ENCODE results near the gene CCDC38.
"Not testable (repeated sequence)": the region's sequence is repeated elsewhere in the genome, so short reads cannot be mapped to it uniquely, and the experiment has no call there.

CCDC38 gene

DNA sequence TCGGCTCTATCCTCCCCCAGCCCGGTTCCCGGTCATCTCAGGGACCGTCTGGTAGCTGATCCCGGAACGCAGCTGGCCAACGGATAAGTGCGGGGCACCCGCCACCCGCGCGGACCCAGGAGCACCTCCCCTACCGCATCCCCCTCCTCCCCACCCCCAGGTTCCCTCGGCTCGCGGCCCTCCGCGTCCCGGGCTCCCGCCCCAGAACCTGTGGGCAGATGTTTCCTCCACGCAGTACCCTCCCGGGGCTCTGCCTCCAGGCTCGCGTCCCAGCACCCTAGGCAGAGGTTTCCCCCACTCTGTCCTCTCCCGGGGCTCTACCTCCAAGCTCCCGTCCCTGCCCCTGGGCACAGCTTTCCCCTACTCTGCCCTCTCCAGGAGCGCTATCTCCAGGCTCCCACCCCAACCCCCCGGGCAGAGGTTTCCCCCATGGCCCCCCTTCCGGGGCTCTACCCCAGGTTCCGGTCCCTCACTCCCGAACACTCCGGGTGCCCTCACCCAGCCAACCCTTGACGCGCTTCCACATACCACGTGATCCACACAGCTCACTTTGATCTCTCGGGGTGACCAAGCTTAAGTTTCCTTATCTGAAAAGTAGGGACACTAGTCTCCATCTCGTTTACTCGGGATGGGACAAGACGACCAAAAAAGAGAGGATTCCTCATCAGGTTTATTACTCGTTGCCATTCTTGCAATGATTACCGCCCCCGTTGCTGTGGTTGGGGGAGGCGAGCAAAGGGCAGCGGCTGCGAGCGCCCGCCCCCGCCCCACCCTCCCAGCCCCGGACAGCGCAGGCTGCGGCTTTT lies at the start of gene CCDC38:
Gene CCDC38 (minus strand): TSS at position 91 of the 806 bp plus-strand sequence. CDS start 6,105 bp downstream, outside the sequence.
- DNase-seq (ENCODE audit: low spot score), result peak; percentile 86

DNA sequence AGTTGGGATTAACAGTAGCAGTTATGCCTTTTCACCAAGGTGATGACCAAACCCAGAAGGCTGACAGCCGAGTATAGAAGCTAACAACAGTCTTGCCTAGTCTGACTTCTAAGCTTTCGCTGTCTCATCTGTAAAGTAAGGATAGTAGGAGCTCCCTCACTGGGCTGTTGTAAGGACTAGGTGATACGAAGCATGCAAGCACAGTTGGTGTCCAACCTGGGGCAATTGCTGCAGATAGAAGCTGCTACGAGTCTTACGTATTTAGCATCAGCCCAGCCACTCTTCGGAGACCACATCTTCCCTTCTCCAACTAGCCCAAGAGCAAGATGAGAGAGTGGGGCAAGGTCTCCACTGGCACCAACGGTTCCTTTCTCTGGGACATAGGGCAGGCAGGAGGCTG lies 47.7 kb upstream of the CCDC38 start:
- no peak for DNase-seq (ENCODE audit: low spot score)

DNA sequence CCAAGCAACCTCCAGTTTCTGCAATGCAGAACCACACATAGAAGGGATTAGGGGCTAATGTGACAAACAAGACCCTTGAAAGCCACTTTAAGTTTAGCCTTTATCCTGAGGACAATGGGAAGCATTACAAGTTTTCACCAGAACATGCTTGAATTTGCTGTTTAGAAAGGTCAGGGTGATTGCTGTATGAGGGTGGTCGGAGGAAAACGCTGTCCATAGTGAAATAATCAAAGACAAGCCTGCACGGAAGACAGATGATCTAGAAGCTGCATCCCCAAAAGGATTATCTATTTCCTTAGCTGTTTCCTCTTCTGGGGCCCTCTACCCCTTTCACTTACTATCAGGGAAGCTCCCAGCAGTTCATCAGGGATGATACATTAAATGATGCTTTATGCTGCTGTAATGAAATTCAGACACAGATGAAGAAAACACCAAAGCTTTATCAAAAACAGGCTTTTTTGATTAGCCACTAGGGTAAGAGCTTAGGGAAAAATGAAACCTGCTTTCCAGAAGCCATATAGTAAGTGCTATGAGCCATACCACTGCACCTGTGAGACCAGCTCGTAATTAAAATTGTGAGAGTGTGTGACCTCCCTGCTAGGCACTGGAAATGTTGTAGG lies 47.2 kb upstream of the CCDC38 start:
- no peak for DNase-seq (ENCODE audit: low spot score)

DNA sequence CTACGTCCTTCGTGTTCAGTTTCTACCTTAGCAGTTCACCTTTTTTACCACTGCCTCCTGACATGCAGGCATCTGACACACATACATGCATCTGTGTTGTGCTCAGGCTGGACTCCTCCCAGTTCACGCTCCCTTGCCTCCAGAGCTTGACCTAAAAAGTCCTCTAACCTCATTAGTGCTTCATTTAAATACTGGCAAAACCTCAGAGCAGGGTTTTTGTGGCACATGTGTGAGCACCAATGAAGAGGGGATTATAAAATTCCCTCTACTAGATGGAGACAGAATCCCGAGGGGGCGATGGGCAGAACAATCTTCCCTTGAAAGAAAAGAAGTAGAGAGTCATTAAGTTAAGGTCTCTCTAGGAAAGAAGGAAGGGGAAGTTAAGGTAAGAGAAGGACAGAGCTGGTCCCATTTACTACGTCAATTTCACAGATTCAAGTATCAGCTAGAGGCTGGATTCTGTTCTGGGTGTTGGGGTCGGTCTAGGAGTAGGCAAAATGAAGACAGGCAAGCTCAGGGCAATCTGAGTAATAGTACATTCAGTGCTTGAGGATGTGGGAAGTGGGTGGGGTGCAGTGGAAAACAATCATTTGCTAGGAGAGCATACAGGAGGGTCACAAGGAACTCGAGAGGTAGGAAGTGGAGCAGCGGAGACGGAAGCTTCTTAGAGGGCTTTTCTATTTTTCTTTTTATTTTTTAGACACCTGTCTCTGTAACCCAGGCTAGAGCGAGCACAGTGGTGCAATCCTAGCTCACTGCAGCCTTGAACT lies 46.3 kb upstream of the CCDC38 start:
- DNase-seq (ENCODE audit: low spot score), result no peak

DNA sequence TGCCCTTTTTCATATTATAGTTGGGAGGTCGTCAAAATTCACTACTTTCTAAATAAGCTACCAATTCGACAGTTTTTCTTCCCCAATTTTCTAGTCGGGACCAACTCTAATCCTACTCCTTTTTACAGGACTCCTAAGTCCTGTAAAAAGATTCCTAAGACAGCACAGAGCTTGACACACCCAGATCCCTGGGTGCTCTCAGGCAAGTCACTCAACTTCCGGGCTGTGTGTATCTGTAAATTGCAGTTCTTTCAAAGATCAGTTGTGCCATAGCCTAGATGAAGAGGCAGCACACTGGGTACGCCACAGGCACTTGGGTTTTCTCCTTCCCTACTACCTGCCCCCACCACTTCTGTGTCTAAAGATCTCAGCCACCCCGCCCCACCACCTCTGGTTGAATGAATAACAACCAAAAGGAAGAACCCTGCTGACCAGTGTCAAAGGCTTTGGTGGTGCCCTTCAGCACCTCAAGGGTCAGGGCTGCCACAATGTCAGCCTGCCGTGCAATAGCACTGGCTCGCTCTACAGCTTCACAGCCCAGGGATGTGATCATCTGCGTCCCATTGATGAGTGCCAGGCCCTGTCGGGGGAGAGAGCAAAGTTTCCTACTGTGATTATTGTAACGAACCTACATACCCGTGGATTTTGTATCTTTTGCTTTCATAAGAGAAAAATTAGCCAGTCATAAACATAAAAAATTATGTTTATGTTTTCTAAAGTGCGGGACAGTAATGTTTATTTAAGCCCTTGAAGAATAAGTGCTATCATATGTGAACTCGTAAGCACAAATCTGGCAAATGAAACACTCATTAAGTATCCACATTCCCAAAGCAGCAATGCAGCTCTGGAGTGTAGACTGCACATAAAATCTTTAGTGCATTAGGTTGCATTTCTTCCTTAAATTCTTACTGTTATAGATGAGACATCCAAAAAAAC lies 44.5 kb upstream of the CCDC38 start:
- DNase-seq (ENCODE audit: low spot score), result no peak

DNA sequence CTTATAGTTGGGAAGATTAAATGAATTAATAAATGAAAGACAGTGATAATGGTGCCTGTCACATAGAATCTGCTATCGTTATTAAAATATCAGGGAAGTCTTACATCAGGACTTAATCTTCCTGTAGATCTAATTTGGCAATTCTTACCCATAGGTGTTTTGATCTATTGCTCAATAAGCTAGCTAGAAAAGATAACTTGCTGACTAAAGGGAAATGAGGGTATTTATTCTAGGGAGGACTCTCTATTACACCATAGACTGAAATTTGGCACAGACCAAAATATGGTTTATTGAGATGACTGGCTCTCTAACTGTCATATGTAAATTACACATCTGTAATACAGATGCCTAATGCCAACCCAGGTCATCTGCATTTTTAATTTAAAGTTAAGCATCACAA lies 42.3 kb upstream of the CCDC38 start:
- DNase-seq (ENCODE audit: low spot score), result no peak

DNA sequence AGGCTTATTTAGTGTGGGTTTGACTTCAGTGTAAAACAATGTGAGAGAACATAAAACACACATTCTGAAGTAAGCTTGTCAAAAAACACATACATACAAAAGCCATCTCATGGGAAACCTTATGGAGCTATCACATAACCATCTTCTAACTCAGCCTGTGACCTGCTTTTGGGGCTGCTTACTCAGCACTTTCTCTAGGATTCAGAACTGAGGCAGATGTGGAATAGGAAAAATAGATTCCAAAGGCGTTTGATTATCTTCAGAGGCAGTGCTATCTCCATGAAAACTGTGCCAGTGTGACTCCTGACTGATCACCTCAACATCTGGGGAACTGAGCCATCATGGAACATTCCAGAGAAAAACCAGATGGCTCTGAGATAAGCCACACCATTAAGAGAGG lies 40.2 kb upstream of the CCDC38 start:
- DNase-seq (ENCODE audit: low spot score), result no peak

DNA sequence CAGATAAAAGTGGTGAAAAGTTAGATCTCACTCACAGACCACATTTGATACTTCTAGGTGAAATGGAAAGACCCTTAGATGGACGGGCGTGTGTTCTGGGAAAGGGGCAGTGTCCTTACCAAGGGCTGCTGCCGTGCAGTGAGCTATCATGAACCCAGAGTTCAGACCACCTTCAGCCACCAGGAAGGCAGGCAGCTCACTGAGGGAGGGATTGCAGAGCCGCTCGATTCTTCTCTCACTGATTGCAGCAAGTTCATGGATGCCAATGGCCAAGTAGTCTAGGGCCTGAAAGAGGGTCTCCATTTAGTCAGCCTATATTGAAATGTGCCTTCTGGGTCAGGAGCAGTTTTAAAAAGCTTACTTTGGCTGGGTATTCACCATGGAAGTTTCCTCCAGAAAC lies 38.0 kb upstream of the CCDC38 start:
- no peak for DNase-seq (ENCODE audit: low spot score)

DNA sequence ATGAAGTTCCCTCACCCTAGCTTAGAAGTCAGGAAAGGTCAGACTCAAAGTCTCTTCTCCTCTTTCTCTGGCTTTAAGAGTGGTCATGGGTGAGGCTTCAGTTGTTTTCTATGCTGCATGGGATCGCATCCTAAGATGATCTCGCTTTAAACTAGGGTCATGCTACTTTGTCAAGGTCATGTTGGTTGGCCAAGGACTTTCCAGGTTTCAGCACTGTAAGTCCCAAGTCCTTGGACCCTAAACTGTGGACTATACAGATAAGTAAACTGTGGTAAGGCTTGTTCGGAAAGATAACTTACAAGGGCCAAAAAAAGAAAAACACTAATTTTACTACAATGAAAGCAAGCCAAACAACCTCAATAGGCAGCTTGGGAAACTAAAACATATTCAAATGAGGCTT lies 36.4 kb upstream of the CCDC38 start:
- DNase-seq (ENCODE audit: low spot score), result no peak

DNA sequence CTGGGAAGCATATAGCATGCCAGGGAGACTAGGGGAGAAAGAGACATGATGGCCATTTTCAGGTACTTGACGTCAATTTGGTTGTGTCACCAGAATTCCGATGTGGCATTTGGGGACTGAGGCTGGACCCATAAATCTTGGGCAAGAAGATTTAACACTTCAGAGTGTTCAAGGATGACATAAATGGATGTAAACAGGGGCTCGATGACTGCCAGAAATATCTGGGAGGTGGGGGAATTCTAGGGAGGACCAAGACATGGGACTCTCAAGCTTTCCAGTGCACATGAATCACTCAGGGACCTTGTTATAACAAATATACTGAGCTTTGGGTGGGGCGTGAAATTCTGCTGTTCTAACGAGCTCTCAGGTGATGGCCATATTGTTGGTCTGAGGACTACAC lies 35.9 kb upstream of the CCDC38 start:
- no peak for DNase-seq (ENCODE audit: low spot score)

DNA sequence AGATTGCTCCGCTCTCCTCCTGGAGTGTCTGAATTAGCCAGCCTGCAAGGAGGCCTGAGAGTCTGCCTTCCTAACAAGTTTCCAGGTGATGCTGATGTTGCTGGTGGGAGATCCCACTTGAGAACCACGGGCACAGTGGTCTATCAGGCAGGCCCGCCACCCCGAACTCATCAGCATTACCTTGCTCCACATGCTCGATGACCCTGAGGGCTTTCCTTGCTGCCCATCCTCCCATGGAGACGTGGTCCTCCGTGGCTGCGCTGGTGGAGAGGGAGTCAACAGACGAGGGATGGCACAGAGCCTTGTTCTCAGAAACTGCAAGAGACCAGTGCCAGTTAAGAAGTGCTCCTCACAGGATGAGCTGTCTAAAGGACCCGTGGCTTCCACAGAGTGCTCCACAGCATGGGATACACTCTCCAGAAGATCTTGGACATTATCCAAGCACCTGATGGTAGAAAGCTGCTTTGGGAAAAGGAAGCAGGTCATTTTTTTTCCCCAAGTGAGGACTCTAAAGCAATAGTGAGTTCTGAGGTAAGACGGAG lies 35.4 kb upstream of the CCDC38 start:
- DNase-seq (ENCODE audit: low spot score), result no peak

DNA sequence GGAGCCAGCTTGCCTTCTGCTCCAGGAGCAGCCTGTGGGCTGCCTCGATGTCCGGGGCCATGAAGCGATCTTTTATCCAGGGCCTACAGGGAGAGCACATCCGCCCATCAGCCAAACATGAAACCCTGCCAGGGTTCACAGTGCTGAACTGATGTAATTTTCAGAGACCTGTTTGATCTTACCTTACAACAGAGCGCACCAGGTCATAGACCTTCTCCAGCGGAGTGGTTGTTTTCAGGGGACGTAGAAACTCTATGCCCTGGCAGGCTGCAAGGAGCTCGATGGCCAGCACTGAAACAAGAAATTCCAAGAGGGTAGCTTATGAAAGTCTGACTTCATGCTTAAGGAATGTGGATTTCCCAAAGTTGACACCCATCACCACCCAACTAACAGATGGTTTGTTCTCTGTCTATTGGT lies 34.0 kb upstream of the CCDC38 start:
- DNase-seq (ENCODE audit: low spot score), result no peak

DNA sequence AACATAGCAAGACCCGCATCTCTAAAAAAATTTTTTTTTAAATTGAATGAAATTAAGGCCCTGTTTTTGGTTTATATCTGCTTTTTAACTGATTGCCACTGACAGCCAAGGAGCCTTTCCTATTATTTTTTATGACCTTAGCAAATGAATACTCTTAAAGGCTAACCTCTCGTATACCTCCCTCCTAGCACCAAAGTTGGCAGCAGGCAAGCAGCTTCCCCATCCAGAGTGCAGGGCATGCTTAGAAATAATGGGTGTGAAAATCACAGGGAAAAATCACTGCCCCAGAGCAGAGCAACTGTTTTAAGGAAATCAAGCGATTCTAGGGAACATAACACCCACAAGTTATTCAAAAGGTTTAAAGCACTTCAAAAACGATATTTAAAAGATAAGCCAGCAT lies 33.1 kb upstream of the CCDC38 start:
- DNase-seq (ENCODE audit: low spot score), result no peak

DNA sequence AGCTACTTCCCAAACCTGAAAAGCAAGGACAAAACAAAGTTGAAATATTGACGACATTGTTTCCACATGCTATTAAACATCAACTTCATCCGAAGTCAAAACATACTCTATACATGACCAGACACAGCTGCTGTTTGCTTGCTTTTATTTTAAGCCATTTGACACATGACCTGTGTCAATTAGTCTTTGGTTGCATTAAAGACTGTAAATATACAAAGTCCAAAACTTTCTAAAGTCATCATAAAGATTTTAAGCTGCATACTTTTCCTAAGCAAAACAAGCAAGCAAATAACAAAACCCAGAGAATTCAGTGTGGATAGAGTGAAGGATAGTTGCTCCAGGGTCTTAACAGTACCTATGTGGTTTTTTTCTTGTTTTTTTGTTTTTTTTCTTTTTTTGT lies 31.9 kb upstream of the CCDC38 start:
- no peak for DNase-seq (ENCODE audit: low spot score)

DNA sequence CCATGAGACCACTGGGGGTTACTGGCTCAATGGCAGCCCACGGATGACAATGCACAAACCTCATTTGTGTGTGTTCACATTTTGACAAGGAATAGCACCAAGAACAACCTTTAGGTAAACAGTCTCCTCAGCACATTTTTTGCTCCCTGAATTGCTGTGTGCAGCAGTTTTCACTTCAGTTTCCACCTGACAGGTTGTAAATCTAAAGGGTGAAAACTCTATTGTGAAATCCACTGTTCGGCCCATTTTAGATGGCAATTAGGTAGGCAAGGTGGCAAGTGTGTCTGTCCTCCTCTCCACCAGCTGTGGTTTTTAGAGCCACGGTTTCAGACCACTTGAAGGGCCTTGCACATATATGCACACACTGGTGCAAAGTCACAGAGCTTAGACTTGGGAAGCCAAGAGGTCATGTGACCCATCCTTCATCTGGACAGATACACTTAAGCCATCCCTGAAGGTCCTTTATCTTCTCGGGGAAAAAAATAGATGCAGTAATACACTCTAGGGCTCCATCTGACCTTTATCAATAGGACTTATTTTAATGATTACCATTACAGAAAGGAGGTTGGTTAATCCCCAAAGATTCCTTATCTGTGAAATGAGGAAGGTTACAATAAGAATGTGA lies 30.5 kb upstream of the CCDC38 start:
- DNase-seq (ENCODE audit: low spot score), result no peak

DNA sequence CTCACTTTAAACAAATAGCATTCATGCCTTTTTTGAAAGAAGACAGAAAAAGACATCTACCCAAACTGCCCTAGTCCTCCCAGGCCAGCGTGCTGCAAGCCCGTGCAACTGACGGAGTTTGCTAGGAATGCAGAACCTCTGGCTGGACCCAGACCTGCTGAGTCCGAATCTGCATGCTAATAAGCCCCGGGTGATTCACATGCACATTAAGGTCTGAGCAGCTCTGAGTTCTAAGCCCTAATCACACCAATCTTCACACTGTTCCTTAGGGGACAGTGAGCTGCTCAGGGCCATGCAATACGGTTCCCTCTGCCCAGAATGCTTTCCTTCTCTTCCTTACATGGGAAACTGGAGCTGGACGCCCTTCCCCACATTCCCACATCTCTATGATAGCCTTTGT lies 28.5 kb upstream of the CCDC38 start:
- DNase-seq (ENCODE audit: low spot score), result no peak

DNA sequence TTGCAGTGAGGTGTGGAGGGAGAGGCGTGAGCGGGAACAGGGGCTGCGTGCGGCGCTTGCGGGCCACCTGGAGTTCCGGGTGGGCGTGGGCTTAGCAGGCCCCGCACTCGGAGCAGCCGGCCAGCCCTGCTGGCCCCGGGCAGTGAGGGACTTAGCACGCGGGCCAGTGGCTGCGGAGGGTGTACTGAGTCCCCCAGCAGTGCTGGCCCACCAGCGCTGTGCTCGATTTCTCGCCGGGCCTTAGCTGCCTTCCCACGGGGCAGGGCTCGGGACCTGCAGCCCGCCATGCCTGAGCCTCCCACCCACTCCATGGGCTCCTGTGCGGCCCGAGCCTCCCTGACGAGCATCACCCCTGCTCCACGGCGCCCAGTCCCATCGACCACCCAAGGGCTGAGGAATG lies 26.7 kb upstream of the CCDC38 start:
- DNase-seq (ENCODE audit: low spot score), result not testable (repeated sequence)

DNA sequence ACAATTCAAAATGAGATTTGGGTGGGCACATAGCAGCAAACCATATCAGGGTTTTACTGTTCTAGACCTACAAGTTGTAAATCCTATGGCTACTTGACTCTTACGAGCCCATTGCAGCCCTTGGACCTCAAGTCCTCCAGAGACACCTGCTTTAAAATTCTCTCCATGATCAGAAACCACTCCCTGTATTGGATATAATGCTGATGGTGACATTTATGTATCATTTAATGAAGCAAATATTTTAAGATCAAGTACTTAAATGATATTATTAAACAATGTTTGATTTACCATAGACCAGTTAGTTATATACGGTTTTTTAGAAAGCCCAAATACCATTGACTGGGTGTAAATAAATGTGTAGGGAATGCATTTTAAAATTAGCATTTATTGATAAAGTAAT lies 24.9 kb upstream of the CCDC38 start:
- no peak for DNase-seq (ENCODE audit: low spot score)

DNA sequence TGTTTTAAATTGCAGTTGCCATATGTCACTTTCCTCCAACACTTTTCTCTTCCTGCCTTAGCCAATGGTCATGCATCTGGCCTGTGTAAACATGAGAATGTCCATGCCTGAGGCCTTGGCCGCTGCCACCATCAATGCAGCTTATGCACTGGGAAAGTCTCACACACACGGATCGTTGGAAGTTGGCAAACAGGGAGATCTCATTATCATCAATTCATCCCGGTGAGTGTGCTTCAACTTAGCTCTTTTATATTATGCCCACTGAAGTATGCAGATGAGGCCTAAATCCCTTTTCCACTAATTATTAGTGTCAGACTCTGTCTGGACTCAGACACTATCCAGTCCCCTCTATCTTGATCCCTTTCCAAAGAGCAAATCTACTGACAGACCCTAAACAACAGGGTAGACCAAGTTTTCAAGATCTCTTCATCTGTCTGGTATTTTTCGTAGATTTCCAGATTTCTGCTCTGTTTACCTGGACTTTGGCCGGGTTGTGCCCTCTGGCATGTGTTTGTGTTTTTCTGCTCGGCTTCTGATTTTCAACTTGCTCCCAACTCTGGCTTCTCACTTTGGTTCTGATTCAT lies 24.0 kb upstream of the CCDC38 start:
- DNase-seq (ENCODE audit: low spot score), result no peak

DNA sequence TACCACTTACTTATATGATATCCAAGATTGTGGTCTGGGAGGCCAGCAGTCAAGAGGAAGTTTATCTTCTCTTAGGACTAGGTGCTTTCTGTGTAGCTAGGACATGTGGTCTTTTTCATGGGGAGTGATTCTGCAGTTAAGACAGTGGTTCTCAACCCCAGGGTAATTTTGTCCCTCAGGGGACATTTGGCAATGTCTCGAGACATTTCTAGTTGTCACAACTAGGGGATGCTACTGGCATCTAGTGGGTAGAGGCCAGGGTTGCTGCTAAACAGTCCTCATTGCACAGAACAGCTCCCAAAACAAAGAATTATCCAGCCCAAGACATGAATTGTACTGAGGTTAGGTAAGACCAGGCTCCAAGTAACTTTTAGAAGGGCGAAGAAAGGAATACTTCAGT lies 20.7 kb upstream of the CCDC38 start:
- no peak for DNase-seq (ENCODE audit: low spot score)

DNA sequence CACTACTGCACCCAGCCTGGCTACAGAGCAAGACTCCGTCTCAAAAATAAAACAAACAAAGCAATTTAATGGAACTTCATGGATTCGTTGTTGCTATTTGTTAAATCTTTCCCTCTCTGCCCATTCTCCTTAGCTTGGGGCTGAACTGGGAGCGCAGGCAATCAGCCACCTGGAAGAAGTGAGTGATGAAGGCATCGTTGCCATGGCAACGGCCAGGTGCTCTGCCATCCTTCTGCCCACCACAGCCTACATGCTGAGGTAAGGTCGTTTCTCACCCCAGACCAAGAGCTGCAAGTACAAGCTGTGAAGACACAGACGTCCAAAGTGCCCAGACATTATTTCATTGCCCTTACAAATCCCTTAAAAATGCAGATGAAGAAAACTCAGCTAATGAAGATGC lies 19.8 kb upstream of the CCDC38 start:
- DNase-seq (ENCODE audit: low spot score), result no peak
